Mucosa of rectum (tissue), 2 donors: ENCODE data around the gene CNIH2.
"Not testable (repeated sequence)": the region's sequence is repeated elsewhere in the genome, so short reads cannot be mapped to it uniquely, and the experiment has no call there.

Experiments
- H3K27ac ChIP-seq, 2 donors: one replicate each; pipeline ENCODE4 v1.7.0; 2013; ENCODE audit warnings: inconsistent platforms in 2 of 2, low read depth in 2 of 2, low read length in 2 of 2
- H3K27me3 ChIP-seq, 2 donors: one replicate each; pipeline ENCODE4 v1.7.0; 2013; ENCODE audit warnings: low read length in 2 of 2; ENCODE audit not compliant: control insufficient read depth in 2 of 2, insufficient read depth in 2 of 2
- H3K36me3 ChIP-seq, 2 donors: one replicate each; pipeline ENCODE4 v1.7.0; 2013; ENCODE audit warnings: low read length in 2 of 2; ENCODE audit not compliant: control insufficient read depth in 2 of 2, insufficient read depth in 2 of 2
- H3K4me1 ChIP-seq, 2 donors: one replicate each; pipeline ENCODE4 v1.7.0; 2013; ENCODE audit warnings: low read length in 2 of 2, mild to moderate bottlenecking in 1 of 2; ENCODE audit not compliant: control insufficient read depth in 2 of 2, insufficient read depth in 2 of 2
- H3K4me3 ChIP-seq, 2 donors: one replicate each; pipeline ENCODE4 v1.7.0; 2013; ENCODE audit warnings: low read length in 2 of 2
- H3K9ac ChIP-seq, 2 donors: one replicate each; pipeline ENCODE4 v1.7.0; 2013; ENCODE audit warnings: low read length in 2 of 2, low read depth in 1 of 2, mild to moderate bottlenecking in 1 of 2
- H3K9me3 ChIP-seq, 2 donors: one replicate each; pipeline ENCODE4 v1.7.0; 2013; ENCODE audit warnings: low read length in 2 of 2; ENCODE audit not compliant: control insufficient read depth in 2 of 2
- donor health status: healthy.
- donor health status: Normal muscosa, but diverticular disease.

The CNIH2 gene

GRCh38 chr11:66239511-66239910, 38.5 kb upstream of the CNIH2 start:
- Histone ChIP-seq H3K36me3 (peaks cover 0 to 32% of the 10 kb centered on the region in 2 donors), H3K27ac (no peak overlapping the region), H3K27me3 (no peaks in the 10 kb centered on the region), H3K4me3 (no peak overlapping the region), H3K9ac (no peak overlapping the region), H3K9me3 (no peaks in the 10 kb centered on the region), H3K4me1 (no peaks in the 10 kb centered on the region)

- no peaks in the 10 kb centered on the region for H3K9me3 ChIP-seq
- peaks cover 0 to 31% of the 10 kb centered on the region in 2 donors for H3K36me3 ChIP-seq
- no peak overlapping the region for H3K27ac ChIP-seq
- no peaks in the 10 kb centered on the region for H3K27me3 ChIP-seq
- H3K4me3 ChIP-seq = no peak overlapping the region
- H3K9ac ChIP-seq = no peak overlapping the region
- H3K4me1 ChIP-seq = no peaks in the 10 kb centered on the region
Observed at GRCh38 chr11:66239998-66240780, 37.8 kb upstream of the CNIH2 start.

- Histone ChIP-seq H3K4me3 (no peak overlapping the region), H3K4me1 (no peaks in the 10 kb centered on the region), H3K9me3 (no peaks in the 10 kb centered on the region), H3K36me3 (peaks cover 0 to 25% of the 10 kb centered on the region in 2 donors), H3K27me3 (no peaks in the 10 kb centered on the region), H3K27ac (no peak overlapping the region), H3K9ac (no peak overlapping the region)
Observed at GRCh38 chr11:66240781-66241136, 37.2 kb upstream of the CNIH2 start.

GRCh38 chr11:66242095-66242765, 35.7 kb upstream of the CNIH2 start:
- no peaks in the 10 kb centered on the region for H3K9me3 ChIP-seq
- H3K4me3 ChIP-seq = no peak overlapping the region
- no peak overlapping the region for H3K9ac ChIP-seq
- no peak overlapping the region for H3K27ac ChIP-seq
- no peaks in the 10 kb centered on the region for H3K4me1 ChIP-seq
- H3K27me3 ChIP-seq = no peaks in the 10 kb centered on the region
- peaks cover 0 to 21% of the 10 kb centered on the region in 2 donors for H3K36me3 ChIP-seq

- Histone ChIP-seq H3K4me3 (no peak overlapping the region), H3K27ac (no peak overlapping the region), H3K27me3 (no peaks in the 10 kb centered on the region), H3K36me3 (peaks cover 0 to 16% of the 10 kb centered on the region in 2 donors), H3K9me3 (no peaks in the 10 kb centered on the region), H3K9ac (no peak overlapping the region), H3K4me1 (no peaks in the 10 kb centered on the region)
Observed at GRCh38 chr11:66243782-66244535, 34.0 kb upstream of the CNIH2 start.

GRCh38 chr11:66247295-66247694, 30.7 kb upstream of the CNIH2 start:
- Histone ChIP-seq H3K27ac (no peak overlapping the region), H3K36me3 (peaks cover 2 to 7% of the 10 kb centered on the region in 2 donors), H3K4me1 (no peaks in the 10 kb centered on the region), H3K27me3 (no peaks in the 10 kb centered on the region), H3K9ac (no peak overlapping the region), H3K9me3 (no peaks in the 10 kb centered on the region), H3K4me3 (no peak overlapping the region)

- no peak overlapping the region for H3K27ac ChIP-seq
Observed at GRCh38 chr11:66247801-66248200, 30.2 kb upstream of the CNIH2 start.

GRCh38 chr11:66248903-66249302, 29.1 kb upstream of the CNIH2 start:
- Histone ChIP-seq H3K36me3 (peaks cover 2 to 5% of the 10 kb centered on the region in 2 donors), H3K4me3 (no peak overlapping the region), H3K27ac (no peak overlapping the region)

More at GRCh38 chr11:66247801-66248200, 30.2 kb upstream of the CNIH2 start:
- Histone ChIP-seq H3K27me3 (no peaks in the 10 kb centered on the region), H3K4me3 (no peak overlapping the region), H3K9ac (no peak overlapping the region), H3K9me3 (no peaks in the 10 kb centered on the region), H3K4me1 (no peaks in the 10 kb centered on the region), H3K36me3 (peaks cover 2 to 5% of the 10 kb centered on the region in 2 donors)

GRCh38 chr11:66251809-66252208, 26.2 kb upstream of the CNIH2 start:
- no peak overlapping the region for H3K27ac ChIP-seq
- H3K4me1 ChIP-seq = peaks cover 0 to 2% of the 10 kb centered on the region in 2 donors
- no peaks in the 10 kb centered on the region for H3K9me3 ChIP-seq
- H3K36me3 ChIP-seq = peaks cover 0 to 2% of the 10 kb centered on the region in 2 donors
- no peak overlapping the region for H3K9ac ChIP-seq
- no peak overlapping the region for H3K4me3 ChIP-seq
- peaks cover 0 to 4% of the 10 kb centered on the region in 2 donors for H3K27me3 ChIP-seq

More at GRCh38 chr11:66248903-66249302, 29.1 kb upstream of the CNIH2 start:
- H3K4me1 ChIP-seq = no peaks in the 10 kb centered on the region
- H3K27me3 ChIP-seq = no peaks in the 10 kb centered on the region
- H3K9me3 ChIP-seq = no peaks in the 10 kb centered on the region
- no peak overlapping the region for H3K9ac ChIP-seq

GRCh38 chr11:66253081-66253480, 24.9 kb upstream of the CNIH2 start:
- not testable (repeated sequence) for H3K36me3 ChIP-seq, H3K9ac ChIP-seq, H3K27ac ChIP-seq, H3K9me3 ChIP-seq, H3K4me3 ChIP-seq, H3K27me3 ChIP-seq, H3K4me1 ChIP-seq
